B cell (primary cell): ENCODE measurements around the gene AASDHPPT. TPM values are rescaled to one million over a fixed set of nuclear protein-coding genes. Genes with fewer than 3 reads are reported as not detected.

Source experiments
- ATAC-seq: fragments of 200-7000 bp; cut with Tn5 transposase; one replicate; pipeline ENCODE4 v1.10.0; 2021; ENCODE audit warnings: low read depth, mild to moderate bottlenecking, moderate number of reproducible peaks, moderate library complexity
- CTCF ChIA-PET: fragments of 350-600 bp; sonication (Branson Sonifier 250); formaldehyde crosslinking; loops from one replicate; lab custom pipeline; 2021; ENCODE audit warnings: antibody characterized with exemption, inconsistent platforms; lab: Charles Lee
- POLR2A ChIA-PET: fragments of 350-600 bp; sonication (Branson Sonifier 250); formaldehyde crosslinking; loops from one replicate; lab custom pipeline; 2021; ENCODE audit warnings: antibody characterized with exemption; lab: Charles Lee
- DNase-seq: peaks from one replicate; pipeline ENCODE4 v3.0.0; 2013
- H2AFZ ChIP-seq: 2 replicates; pipeline ENCODE4 v1.6.1; 2012; ENCODE audit warnings: mild to moderate bottlenecking, low read depth, low read length; ENCODE audit not compliant: insufficient read depth, poor library complexity, severe bottlenecking
- H3K27ac ChIP-seq, 2 donors: 1 replicate in 1 of 2; 2 replicates in 1 of 2; pipeline ENCODE4 v1.5.1; 2012 to 2013; ENCODE audit warnings: low read length in 2 of 2, mild to moderate bottlenecking in 2 of 2, moderate library complexity in 1 of 2
- H3K27me3 ChIP-seq, 4 experiments: fragments of 200-600 bp in 1 of 4; sonication (generic) in 1 of 4; replicated peaks in 1 of 4; 1 replicate in 2 of 4; 2 replicates in 2 of 4; pipeline versions ENCODE4 v1.6.1 to v1.7.0; 2013 to 2016; ENCODE audit warnings: low read length in 3 of 4, mild to moderate bottlenecking in 2 of 4, mixed read lengths in 1 of 4, moderate library complexity in 1 of 4; ENCODE audit not compliant: insufficient read depth in 4 of 4, control insufficient read depth in 3 of 4; ENCODE audit errors: control extremely low read depth in 1 of 4
- H3K36me3 ChIP-seq, 2 experiments: replicated peaks in 1 of 2; 1 replicate in 1 of 2; 2 replicates in 1 of 2; pipeline versions ENCODE4 v1.6.1 to v1.7.1; 2013; ENCODE audit warnings: low read length in 1 of 2; ENCODE audit not compliant: insufficient read depth in 2 of 2, control insufficient read depth in 1 of 2; ENCODE audit errors: control extremely low read depth in 1 of 2, extremely low read depth in 1 of 2
- H3K4me1 ChIP-seq, 2 donors: fragments of 200-600 bp in 1 of 2; sonication (generic) in 1 of 2; 1 replicate in 1 of 2; 2 replicates in 1 of 2; pipeline versions ENCODE4 v1.5.1 to v1.6.1; 2013 to 2017; ENCODE audit warnings: low read length in 2 of 2; ENCODE audit not compliant: control insufficient read depth in 2 of 2, insufficient read depth in 2 of 2
- H3K4me2 ChIP-seq: replicated peaks from 2 replicates; pipeline ENCODE3; 2012; ENCODE audit warnings: mild to moderate bottlenecking, low read depth, low read length; ENCODE audit not compliant: poor library complexity, severe bottlenecking
- H3K4me3 ChIP-seq, 5 experiments: fragments of 200-600 bp in 1 of 5; sonication (generic) in 1 of 5; 1 replicate in 3 of 5; 2 replicates in 2 of 5; pipeline versions ENCODE4 v1.5.1 to v1.7.0; 2011 to 2016; ENCODE audit warnings: low read length in 4 of 5, mild to moderate bottlenecking in 4 of 5, low read depth in 2 of 5, control low read depth in 1 of 5, moderate library complexity in 1 of 5; ENCODE audit not compliant: insufficient read depth in 1 of 5; ENCODE audit errors: control extremely low read depth in 1 of 5, extremely low read depth in 1 of 5
- H3K79me2 ChIP-seq: fragments of 200-600 bp; sonication (generic); one replicate; pipeline ENCODE4 v1.6.0; 2016; ENCODE audit warnings: low read length; ENCODE audit not compliant: control insufficient read depth, insufficient read depth
- H3K9ac ChIP-seq: fragments of 200-600 bp; sonication (generic); 2 replicates; pipeline ENCODE4 v1.6.1; 2017; ENCODE audit warnings: mild to moderate bottlenecking, low read length, moderate library complexity
- H3K9me3 ChIP-seq, 3 donors: one replicate each; pipeline versions ENCODE4 v1.6.1 to v1.7.1; 2013; ENCODE audit warnings: low read length in 2 of 3; ENCODE audit not compliant: control insufficient read depth in 2 of 3, insufficient read depth in 1 of 3; ENCODE audit errors: control extremely low read depth in 1 of 3
- H4K20me1 ChIP-seq: 2 replicates; pipeline ENCODE4 v1.6.0; 2012; ENCODE audit warnings: mild to moderate bottlenecking, low read length; ENCODE audit not compliant: insufficient read depth, control insufficient read depth, poor library complexity, severe bottlenecking
- H3K27ac Mint-ChIP-seq: one replicate; pipeline ENCODE4 v1.8.0; 2021; ENCODE audit warnings: mixed read lengths
- H3K27me3 Mint-ChIP-seq: one replicate; pipeline ENCODE4 v1.8.0; 2021; ENCODE audit warnings: mixed read lengths
- H3K4me1 Mint-ChIP-seq: one replicate; pipeline ENCODE4 v1.8.0; 2021; ENCODE audit warnings: mixed read lengths
- H3K4me3 Mint-ChIP-seq: one replicate; pipeline ENCODE4 v1.8.0; 2021; ENCODE audit warnings: mixed read lengths
- H3K9me3 Mint-ChIP-seq: one replicate; pipeline ENCODE4 v1.8.0; 2022; ENCODE audit warnings: mixed read lengths; ENCODE audit not compliant: insufficient read depth
- CTCF ChIP-seq: fragments of 200-600 bp; IDR thresholded peaks from one replicate; pipeline ENCODE4 v1.8.0; 2022; ENCODE audit warnings: antibody characterized with exemption, mild to moderate bottlenecking
- EZH2 ChIP-seq: IDR thresholded peaks from 2 replicates; pipeline ENCODE4 v1.6.1; 2012; ENCODE audit warnings: borderline replicate concordance, low read depth, mild to moderate bottlenecking, moderate library complexity, low read length; ENCODE audit not compliant: insufficient read depth, poor library complexity, severe bottlenecking
- WGBS: methylation state at CpG from one replicate; pipeline ENCODE4 v1.1.5; 2013; ENCODE audit warnings: missing lambda C conversion rate; ENCODE audit not compliant: insufficient coverage; 5-methylcytosine and 5-hydroxymethylcytosine counted together
- intact Hi-C: fragments of 100-400 bp; cut with micrococcal nuclease; formaldehyde crosslinking; loops from one replicate; pipeline ENCODE4 v1.10.0; 2022
- polyA plus RNA-seq: library from polyadenylated mRNA; depleted of rRNA; stranded (reverse); fragments of >200 nt; gene quantifications from 2 replicates; pipeline ENCODE4 v1.2.3, GENCODE V29; 2012
- total RNA-seq, 2 donors: library from RNA; stranded (reverse); fragments of 120-200 nt in 1 of 2; gene quantifications; 1 replicate in 1 of 2; 2 replicates in 1 of 2; pipeline versions ENCODE4 v1.2.3 to v1.2.4, GENCODE V29; 2013 to 2022

Gene AASDHPPT
- total and polyA plus RNA-seq, 2 donors (not counting 1 experiment from before 2014, with no cell fraction given), result 12.6 to 25.5 TPM

- Histone ChIP-seq H2AFZ (peak overlapping the region; percentile 88), H3K27ac (peak overlapping the region; percentile 81 to 82), H3K4me2 (peak overlapping the region; percentile 81), H3K79me2 (peaks cover 66% of the 10 kb centered on the region), H3K4me1 (peaks cover 12 to 22% of the 10 kb centered on the region in 2 donors), H3K36me3 (peaks cover 2 to 17% of the 10 kb centered on the region in 2 experiments), H3K4me3 (peak overlapping the region; percentile 72 to 96 (median 77)), H3K9ac (peak overlapping the region; percentile 74), H3K27me3 (no peaks in the 10 kb centered on the region), H4K20me1 (peaks cover 4% of the 10 kb centered on the region), H3K9me3 (no peaks in the 10 kb centered on the region)
- H3K4me1 Mint-ChIP-seq, result peaks cover 43% of the 10 kb centered on the region
- ChIA-PET CTCF (interaction anchor here (1.1 to 2.9 kb wide), 5 partner anchors 9 to 58 kb away, joined by 3 to 10 read pairs (median 5); no protein-coding TSS in a partner anchor), POLR2A (no interaction called here)
- no peaks in the 10 kb centered on the region for H3K9me3 Mint-ChIP-seq
- WGBS, result 2% methylated on average over 10 of the region's 19 CpGs
- no peak for TF ChIP-seq EZH2
- TF ChIP-seq CTCF, result no peak
- H3K4me3 Mint-ChIP-seq, result peak overlapping the region; percentile 100
- no peak for ATAC-seq
- DNase-seq, result no peak
- intact Hi-C loops, result loop anchor here (2.0 to 5.0 kb wide), 2 partner anchors 1039 to 1782 kb away; partner anchors contain the start of genes CASP1 and SLC35F2
- H3K27me3 Mint-ChIP-seq, result no peaks in the 10 kb centered on the region
- H3K27ac Mint-ChIP-seq, result peak overlapping the region; percentile 99
These were observed 1.1 kb upstream of the AASDHPPT start for GRCh38 chr11:106076171-106076918.
